ENCODE results near the gene SEPTIN1. TPM values are rescaled to one million over a fixed set of nuclear protein-coding genes. Genes with fewer than 3 reads are reported as not detected.
A peak's percentile ranks its signal among the peaks of the same experiment; 100 is the strongest.

The SEPTIN1 gene
- total RNA-seq (2014; rRNA removed; shearing (Covaris generic)): not detected in 2 replicates

- no peak for DNase-seq (ENCODE audit: low read depth)
Measured at GRCh38 chr16:30382111-30382881, at the start of gene SEPTIN1. Gene SEPTIN1 (minus strand): TSS chr16:30382561. CDS start chr16:30382542, 19 bp downstream.

GRCh38 chr16:30430428-30430970, 48.1 kb upstream of the SEPTIN1 start:
- DNase-seq (ENCODE audit: low read depth): no peak

GRCh38 chr16:30429678-30430427, 47.5 kb upstream of the SEPTIN1 start, which contains the start of gene DCTPP1:
Gene DCTPP1 (minus strand): TSS chr16:30430030. CDS start chr16:30429980, 50 bp downstream.
- DNase-seq (ENCODE audit: low read depth): peak; percentile 98

- DNase-seq (ENCODE audit: low read depth): no peak
Measured at GRCh38 chr16:30429418-30429677, 47.0 kb upstream of the SEPTIN1 start.

- no peak for DNase-seq (ENCODE audit: low read depth)
Measured at GRCh38 chr16:30428055-30428454, 45.7 kb upstream of the SEPTIN1 start.

- no peak for DNase-seq (ENCODE audit: low read depth)
Measured at GRCh38 chr16:30421010-30421409, 38.6 kb upstream of the SEPTIN1 start.

- no peak for DNase-seq (ENCODE audit: low read depth)
Measured at GRCh38 chr16:30418350-30419181, 36.2 kb upstream of the SEPTIN1 start.

GRCh38 chr16:30417529-30418349, 35.4 kb upstream of the SEPTIN1 start:
- peak; percentile 85 for DNase-seq (ENCODE audit: low read depth)

- DNase-seq (ENCODE audit: low read depth): no peak
Measured at GRCh38 chr16:30416624-30417528, 34.5 kb upstream of the SEPTIN1 start.

- DNase-seq (ENCODE audit: low read depth): no peak
Measured at GRCh38 chr16:30416047-30416603, 33.8 kb upstream of the SEPTIN1 start.

GRCh38 chr16:30414159-30414558, 31.8 kb upstream of the SEPTIN1 start:
- DNase-seq (ENCODE audit: low read depth): no peak

GRCh38 chr16:30413112-30413806, 30.9 kb upstream of the SEPTIN1 start:
- no peak for DNase-seq (ENCODE audit: low read depth)

GRCh38 chr16:30409125-30410060, 27.0 kb upstream of the SEPTIN1 start:
- peak; percentile 75 for DNase-seq (ENCODE audit: low read depth)

GRCh38 chr16:30407804-30408534, 25.6 kb upstream of the SEPTIN1 start:
- DNase-seq (ENCODE audit: low read depth): no peak

- DNase-seq (ENCODE audit: low read depth): peak; percentile 83
Measured at GRCh38 chr16:30407102-30407803, 24.9 kb upstream of the SEPTIN1 start, which contains the start of gene ZNF771. Gene ZNF771 (plus strand): TSS chr16:30407606. CDS start chr16:30408054, 448 bp downstream.

- DNase-seq (ENCODE audit: low read depth): no peak
Measured at GRCh38 chr16:30406795-30407101, 24.4 kb upstream of the SEPTIN1 start.

Data from RPMI7951 (cell line).